Nephron (organoid): ENCODE data around the gene LSM11.

Experiments used
- H3K27ac Mint-ChIP-seq, 3 experiments: 2 replicates each; pipeline ENCODE4 v1.8.0; 2020; ENCODE audit warnings: mixed read lengths in 3 of 3, mild to moderate bottlenecking in 2 of 3, moderate library complexity in 1 of 3
- H3K27me3 Mint-ChIP-seq: 2 replicates; pipeline ENCODE4 v1.8.0; 2021; ENCODE audit warnings: low read depth, mild to moderate bottlenecking, moderate library complexity, mixed read lengths
- H3K36me3 Mint-ChIP-seq: 2 replicates; pipeline ENCODE4 v1.8.0; 2020; ENCODE audit warnings: low read depth, mixed read lengths
- H3K4me1 Mint-ChIP-seq: 2 replicates; pipeline ENCODE4 v1.8.0; 2020; ENCODE audit warnings: mixed read lengths
- H3K4me3 Mint-ChIP-seq, 3 experiments: 2 replicates each; pipeline ENCODE4 v1.8.0; 2020; ENCODE audit warnings: mild to moderate bottlenecking in 3 of 3, mixed read lengths in 3 of 3, moderate library complexity in 2 of 3
- H3K9me3 Mint-ChIP-seq: 2 replicates; pipeline ENCODE4 v1.8.0; 2020; ENCODE audit warnings: mixed read lengths
- TF ChIP-seq, protein P1 (sequence below), 3 experiments: fragments of 200-600 bp; sonication (generic); IDR thresholded peaks; one replicate each; pipeline ENCODE4 v1.5.0; 2021; ENCODE audit warnings: antibody characterized with exemption in 3 of 3; ENCODE audit not compliant: unreplicated experiment in 3 of 3

LSM11 gene

GRCh38 chr5:157770665-157771064, 27.2 kb downstream of the LSM11 start:
- Mint-ChIP-seq H3K27ac (no peak overlapping the region), H3K36me3 (no peaks in the 10 kb centered on the region), H3K4me1 (peaks cover 17% of the 10 kb centered on the region), H3K4me3 (no peak overlapping the region), H3K9me3 (no peaks in the 10 kb centered on the region), H3K27me3 (no peaks in the 10 kb centered on the region)
- TF ChIP-seq, protein P1, sequence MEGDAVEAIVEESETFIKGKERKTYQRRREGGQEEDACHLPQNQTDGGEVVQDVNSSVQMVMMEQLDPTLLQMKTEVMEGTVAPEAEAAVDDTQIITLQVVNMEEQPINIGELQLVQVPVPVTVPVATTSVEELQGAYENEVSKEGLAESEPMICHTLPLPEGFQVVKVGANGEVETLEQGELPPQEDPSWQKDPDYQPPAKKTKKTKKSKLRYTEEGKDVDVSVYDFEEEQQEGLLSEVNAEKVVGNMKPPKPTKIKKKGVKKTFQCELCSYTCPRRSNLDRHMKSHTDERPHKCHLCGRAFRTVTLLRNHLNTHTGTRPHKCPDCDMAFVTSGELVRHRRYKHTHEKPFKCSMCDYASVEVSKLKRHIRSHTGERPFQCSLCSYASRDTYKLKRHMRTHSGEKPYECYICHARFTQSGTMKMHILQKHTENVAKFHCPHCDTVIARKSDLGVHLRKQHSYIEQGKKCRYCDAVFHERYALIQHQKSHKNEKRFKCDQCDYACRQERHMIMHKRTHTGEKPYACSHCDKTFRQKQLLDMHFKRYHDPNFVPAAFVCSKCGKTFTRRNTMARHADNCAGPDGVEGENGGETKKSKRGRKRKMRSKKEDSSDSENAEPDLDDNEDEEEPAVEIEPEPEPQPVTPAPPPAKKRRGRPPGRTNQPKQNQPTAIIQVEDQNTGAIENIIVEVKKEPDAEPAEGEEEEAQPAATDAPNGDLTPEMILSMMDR (IDR thresholded peaks at IDR 0.05; ENCODE audit: unreplicated experiment in 3 of 3), result no peak

GRCh38 chr5:157772127-157772526, 28.6 kb downstream of the LSM11 start:
- TF ChIP-seq, protein P1 (IDR thresholded peaks at IDR 0.05; ENCODE audit: unreplicated experiment in 3 of 3), result no peak
- no peaks in the 10 kb centered on the region for H3K9me3 Mint-ChIP-seq
- H3K27ac Mint-ChIP-seq, result no peak overlapping the region
- no peak overlapping the region for H3K4me3 Mint-ChIP-seq
- no peaks in the 10 kb centered on the region for H3K36me3 Mint-ChIP-seq
- no peaks in the 10 kb centered on the region for H3K27me3 Mint-ChIP-seq
- H3K4me1 Mint-ChIP-seq, result peaks cover 3% of the 10 kb centered on the region

GRCh38 chr5:157778121-157778805, 34.8 kb downstream of the LSM11 start:
- H3K27me3 Mint-ChIP-seq, result no peaks in the 10 kb centered on the region
- H3K4me1 Mint-ChIP-seq, result no peaks in the 10 kb centered on the region
- H3K36me3 Mint-ChIP-seq, result peaks cover 7% of the 10 kb centered on the region
- no peaks in the 10 kb centered on the region for H3K9me3 Mint-ChIP-seq
- TF ChIP-seq, protein P1 (IDR thresholded peaks at IDR 0.05; ENCODE audit: unreplicated experiment in 3 of 3), result no peak
- H3K4me3 Mint-ChIP-seq, result no peak overlapping the region
- no peak overlapping the region for H3K27ac Mint-ChIP-seq

DNA sequence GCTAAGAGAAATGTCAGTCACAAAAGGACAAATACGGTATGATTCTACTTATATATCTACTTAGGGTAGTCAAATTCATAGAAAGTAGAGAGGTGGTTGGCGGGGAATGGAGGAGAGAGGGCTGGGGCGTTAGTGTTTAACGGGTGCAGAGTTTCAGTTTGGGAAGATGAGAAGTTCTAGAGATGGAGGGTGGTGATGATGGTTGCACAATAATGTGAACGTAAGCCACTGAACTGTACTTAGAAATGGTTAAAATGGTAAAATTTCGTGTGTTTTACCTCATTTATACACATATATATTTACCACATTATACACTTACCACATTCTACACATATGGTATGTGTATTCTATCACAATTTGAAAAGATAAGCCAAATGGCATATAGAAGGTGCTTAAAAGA, 35.7 kb downstream of the LSM11 start:
- H3K27ac Mint-ChIP-seq, result no peak overlapping the region
- H3K9me3 Mint-ChIP-seq, result no peaks in the 10 kb centered on the region
- no peak overlapping the region for H3K4me3 Mint-ChIP-seq
- H3K36me3 Mint-ChIP-seq, result peaks cover 7% of the 10 kb centered on the region
- H3K27me3 Mint-ChIP-seq, result no peaks in the 10 kb centered on the region
- no peaks in the 10 kb centered on the region for H3K4me1 Mint-ChIP-seq
- TF ChIP-seq, protein P1 (IDR thresholded peaks at IDR 0.05; ENCODE audit: unreplicated experiment in 3 of 3), result no peak

DNA sequence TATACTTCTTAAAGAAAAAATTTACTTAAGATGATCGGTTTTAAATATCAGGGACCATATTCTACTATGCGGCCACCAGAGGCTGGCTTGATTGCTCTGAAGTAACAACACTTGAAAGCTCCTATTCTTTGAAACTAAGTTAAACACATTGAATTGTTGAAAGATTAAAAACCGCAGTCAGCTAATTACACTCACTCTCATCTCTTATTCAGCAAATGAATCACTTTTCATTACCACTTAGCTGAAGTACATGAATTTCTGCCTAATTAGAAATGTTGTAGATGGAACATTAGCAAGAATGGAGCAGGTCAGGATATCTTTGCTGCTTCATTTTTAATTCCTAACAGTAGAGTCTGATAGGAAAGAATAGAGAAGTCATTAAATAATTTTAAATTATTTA, 42.3 kb downstream of the LSM11 start:
- Mint-ChIP-seq H3K4me1 (no peaks in the 10 kb centered on the region), H3K9me3 (no peaks in the 10 kb centered on the region), H3K27me3 (no peaks in the 10 kb centered on the region)

More for the DNA sequence above, 42.3 kb downstream of the LSM11 start:
- H3K4me3 Mint-ChIP-seq, result no peak overlapping the region
- TF ChIP-seq, protein P1 (IDR thresholded peaks at IDR 0.05; ENCODE audit: unreplicated experiment in 3 of 3), result no peak
- no peak overlapping the region for H3K27ac Mint-ChIP-seq
- peaks cover 46% of the 10 kb centered on the region for H3K36me3 Mint-ChIP-seq
